HFF-Myc (cell line): ENCODE results near the gene NAA25.

ENCODE experiments used
- DNase-seq: peaks from one replicate; pipeline ENCODE4 v3.0.0-alpha.2; 2011; ENCODE audit warnings: low read depth; ENCODE audit errors: extremely low read depth
- H3K4me3 ChIP-seq: replicated peaks from 2 replicates; pipeline ENCODE4 v1.5.1; 2011; ENCODE audit warnings: low read depth, mild to moderate bottlenecking, control low read depth, low read length
- CTCF ChIP-seq: IDR thresholded peaks from 2 replicates; pipeline ENCODE4 v1.5.1; 2012; ENCODE audit warnings: mild to moderate bottlenecking, low read depth, low read length, control low read depth; ENCODE audit errors: missing control alignments

The NAA25 gene

GRCh38 chr12:112146123-112146522 is 37.5 kb upstream of the NAA25 start:
- H3K4me3 ChIP-seq: no peak overlapping the region
- no peak for TF ChIP-seq CTCF
- DNase-seq: no peak

- no peak for TF ChIP-seq CTCF
- no peak for DNase-seq
- no peak overlapping the region for H3K4me3 ChIP-seq
Observed at GRCh38 chr12:112140728-112141127, 32.1 kb upstream of the NAA25 start.

GRCh38 chr12:112134731-112135130 is 26.1 kb upstream of the NAA25 start:
- no peak for TF ChIP-seq CTCF
- DNase-seq: no peak
- no peak overlapping the region for H3K4me3 ChIP-seq

GRCh38 chr12:112133418-112133817 is 24.8 kb upstream of the NAA25 start:
- DNase-seq: no peak
- H3K4me3 ChIP-seq: no peak overlapping the region
- no peak for TF ChIP-seq CTCF

GRCh38 chr12:112131686-112132085 is 23.1 kb upstream of the NAA25 start:
- DNase-seq: no peak
- no peak for TF ChIP-seq CTCF
- no peak overlapping the region for H3K4me3 ChIP-seq

- DNase-seq: no peak
- no peak overlapping the region for H3K4me3 ChIP-seq
- TF ChIP-seq CTCF: no peak
Observed at GRCh38 chr12:112130441-112130998, 21.9 kb upstream of the NAA25 start.

GRCh38 chr12:112126911-112127310 is 18.3 kb upstream of the NAA25 start:
- no peak for DNase-seq
- no peak overlapping the region; the same call in 1 of the 2 replicates for H3K4me3 ChIP-seq
- TF ChIP-seq CTCF: no peak
